BE2C (cell line): ENCODE results near the gene THSD7A.

Experiments used
- DNase-seq: peaks from one replicate; pipeline ENCODE4 v3.0.0-alpha.2; 2020
- H3K27me3 ChIP-seq: fragments of 250-450 bp; sonication (Bioruptor Pico); 2 replicates; pipeline ENCODE4 v1.5.1; 2020; ENCODE audit warnings: mild to moderate bottlenecking
- H3K36me3 ChIP-seq: fragments of 250-450 bp; sonication (Bioruptor Pico); 2 replicates; pipeline ENCODE4 v1.5.1; 2020; ENCODE audit warnings: mild to moderate bottlenecking
- H3K4me1 ChIP-seq: fragments of 250-450 bp; sonication (Bioruptor Pico); 2 replicates; pipeline ENCODE4 v1.5.1; 2020
- H3K4me3 ChIP-seq: 2 replicates; pipeline ENCODE4 v1.5.1; 2011; ENCODE audit warnings: low read depth, low read length
- H3K9me3 ChIP-seq: fragments of 250-450 bp; sonication (Bioruptor Pico); 2 replicates; pipeline ENCODE4 v1.5.1; 2020
- CTCF ChIP-seq: IDR thresholded peaks from 2 replicates; pipeline ENCODE4 v1.5.1; 2012; ENCODE audit warnings: mild to moderate bottlenecking, low read depth, low read length

Gene THSD7A

GRCh38 chr7:11587814-11588213 lies 244.2 kb downstream of the THSD7A start:
- Histone ChIP-seq H3K4me3 (no peak overlapping the region), H3K4me1 (peaks cover 4% of the 10 kb centered on the region; the same call in 1 of the 2 replicates)

DNA sequence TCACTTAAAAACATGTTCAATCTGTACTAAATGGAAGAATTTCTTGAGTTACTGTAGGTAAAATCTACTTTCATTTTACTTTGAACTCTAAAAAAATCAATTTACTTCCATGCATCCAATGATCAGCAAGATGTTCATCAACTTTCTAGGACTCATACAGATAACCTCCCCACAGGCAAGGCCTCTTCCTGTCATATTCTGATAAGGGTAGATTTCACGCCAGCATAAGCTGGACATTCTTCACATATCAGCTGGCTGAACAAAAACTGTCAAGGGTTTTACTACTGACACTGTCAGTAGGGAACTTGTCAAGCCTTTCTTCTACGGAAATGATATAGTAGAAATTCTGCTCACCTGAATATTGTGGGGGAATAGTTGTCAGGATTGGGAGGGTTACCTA lies 244.9 kb downstream of the THSD7A start:
- no peak for TF ChIP-seq CTCF
- no peak overlapping the region for H3K4me3 ChIP-seq
- peaks cover 4% of the 10 kb centered on the region; the same call in 1 of the 2 replicates for H3K4me1 ChIP-seq
- DNase-seq = no peak
- H3K36me3 ChIP-seq = peaks cover 10% of the 10 kb centered on the region
- no peaks in the 10 kb centered on the region for H3K27me3 ChIP-seq
- no peaks in the 10 kb centered on the region for H3K9me3 ChIP-seq

More at GRCh38 chr7:11587814-11588213, 244.2 kb downstream of the THSD7A start:
- Histone ChIP-seq H3K9me3 (no peaks in the 10 kb centered on the region), H3K27me3 (no peaks in the 10 kb centered on the region), H3K36me3 (peaks cover 10% of the 10 kb centered on the region)
- TF ChIP-seq CTCF = no peak
- no peak for DNase-seq

DNA sequence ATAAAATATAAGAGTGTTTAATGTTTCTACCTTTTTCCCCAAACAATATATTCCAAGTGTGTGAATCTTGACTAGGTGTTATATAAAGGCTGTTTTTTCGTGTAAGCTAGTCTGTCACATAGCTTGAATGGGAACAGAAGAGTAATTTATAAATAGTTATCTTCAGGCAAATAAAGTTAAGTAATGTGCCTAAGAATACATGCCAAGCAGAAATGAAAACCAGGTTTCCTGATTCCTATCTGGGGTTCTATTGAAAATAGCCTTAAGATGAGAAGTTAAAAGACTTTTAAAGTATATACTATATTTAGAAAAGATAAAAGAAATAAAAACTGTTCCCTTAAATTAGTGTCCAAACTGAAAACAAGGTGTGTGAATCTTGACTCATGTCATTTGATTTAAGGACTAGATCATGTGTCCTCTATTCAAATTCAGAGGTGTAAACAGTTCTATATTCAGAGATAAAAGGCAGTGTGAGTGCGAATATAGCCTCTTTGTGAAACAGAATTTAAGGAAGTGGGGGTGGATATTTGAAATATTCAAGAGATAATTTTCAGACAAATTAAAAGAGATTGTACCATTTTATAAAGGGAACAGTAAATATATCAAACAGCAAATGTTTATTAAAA lies 247.5 kb downstream of the THSD7A start:
- DNase-seq = no peak
- TF ChIP-seq CTCF = no peak
- Histone ChIP-seq H3K4me1 (peaks cover 4% of the 10 kb centered on the region; the same call in 1 of the 2 replicates), H3K4me3 (no peak overlapping the region), H3K36me3 (peaks cover 5% of the 10 kb centered on the region), H3K27me3 (no peaks in the 10 kb centered on the region), H3K9me3 (no peaks in the 10 kb centered on the region)

DNA sequence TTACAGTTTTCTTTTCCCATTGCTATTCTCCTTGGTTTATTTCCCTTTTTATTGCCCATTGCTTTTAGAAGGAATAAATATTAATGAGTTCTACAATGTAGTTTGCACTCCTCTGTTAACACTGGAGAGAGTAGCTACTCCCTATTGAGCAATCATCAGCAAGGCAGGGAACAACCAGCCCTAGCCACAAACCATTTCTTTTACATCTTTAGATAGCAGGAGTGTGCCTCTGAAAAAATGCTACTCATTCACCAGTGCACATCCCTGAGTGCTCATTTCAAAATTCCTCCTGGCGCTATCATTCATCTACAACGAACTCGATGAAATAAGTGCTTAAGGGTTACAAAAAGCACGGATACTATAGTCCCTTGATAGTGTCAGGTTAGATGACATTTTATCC lies 252.9 kb downstream of the THSD7A start:
- Histone ChIP-seq H3K27me3 (no peaks in the 10 kb centered on the region), H3K4me3 (no peak overlapping the region), H3K9me3 (no peaks in the 10 kb centered on the region), H3K4me1 (no peaks in the 10 kb centered on the region), H3K36me3 (no peaks in the 10 kb centered on the region)
- DNase-seq = no peak
- no peak for TF ChIP-seq CTCF

DNA sequence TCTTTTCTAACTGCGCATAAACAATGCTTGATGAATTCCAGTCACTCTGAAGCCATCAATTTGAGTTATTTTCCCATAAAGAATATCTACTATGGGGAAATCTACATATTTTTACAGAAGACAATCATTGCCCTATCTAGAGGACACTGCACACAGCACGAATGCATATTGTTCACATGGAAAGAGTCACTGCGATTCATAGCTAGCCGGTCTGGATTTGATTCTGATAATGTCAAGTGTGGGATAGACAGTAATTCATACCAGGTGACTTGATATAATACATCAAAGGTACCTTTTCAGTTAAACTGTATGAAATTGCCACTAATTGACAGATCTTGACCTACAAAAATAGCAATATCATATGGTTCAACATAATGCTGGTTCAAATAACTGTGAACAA lies 255.7 kb downstream of the THSD7A start:
- Histone ChIP-seq H3K9me3 (no peaks in the 10 kb centered on the region), H3K4me3 (no peak overlapping the region), H3K36me3 (no peaks in the 10 kb centered on the region), H3K27me3 (no peaks in the 10 kb centered on the region), H3K4me1 (no peaks in the 10 kb centered on the region)
- DNase-seq = no peak
- TF ChIP-seq CTCF = no peak

- Histone ChIP-seq H3K4me3 (no peak overlapping the region), H3K4me1 (no peaks in the 10 kb centered on the region), H3K9me3 (no peaks in the 10 kb centered on the region), H3K27me3 (no peaks in the 10 kb centered on the region), H3K36me3 (no peaks in the 10 kb centered on the region)
- TF ChIP-seq CTCF = no peak
- DNase-seq = no peak
These were observed 258.8 kb downstream of the THSD7A start for GRCh38 chr7:11573128-11573750.
